GM10248 (cell line): Measurements from ENCODE around the gene SEPSECS.

Experiments
- CTCF ChIA-PET: fragments of 300-600 bp; sonication (Branson Sonifier 250); formaldehyde crosslinking; extraction: SDS; loops from one replicate; lab custom pipeline; 2021; ENCODE audit warnings: antibody characterized with exemption; lab: Yijun Ruan, JAX
- POLR2A ChIA-PET: fragments of 350-650 bp; sonication (Branson Sonifier 250); formaldehyde crosslinking; extraction: SDS; loops from one replicate; lab custom pipeline; 2020; ENCODE audit warnings: antibody characterized with exemption; lab: Yijun Ruan, JAX
- DNase-seq: peaks from one replicate; pipeline ENCODE4 v3.0.0; 2012; ENCODE audit errors: extremely low spot score
- CTCF ChIP-seq: IDR thresholded peaks from 2 replicates; pipeline ENCODE4 v1.5.1; 2012; ENCODE audit warnings: mild to moderate bottlenecking, low read depth; ENCODE audit errors: extremely low read depth, missing control alignments, control extremely low read depth

SEPSECS gene

GRCh38 chr4:25171201-25171865, 11.1 kb upstream of the SEPSECS start:
- TF ChIP-seq CTCF: no peak
- ChIA-PET POLR2A (no interaction called here), CTCF (interaction anchor here (1.0 kb wide), 1 partner anchor 9 kb away, joined by 3 read pairs; no protein-coding TSS in a partner anchor)
- DNase-seq: no peak

GRCh38 chr4:25169446-25169845, 9.2 kb upstream of the SEPSECS start:
- no peak for TF ChIP-seq CTCF
- ChIA-PET POLR2A (no interaction called here), CTCF (interaction anchor here (1.1 kb wide), 2 partner anchors 10 to 11 kb away, joined by 3 to 4 read pairs; partner anchors contain the start of gene SEPSECS)
- DNase-seq: no peak

- ChIA-PET POLR2A (no interaction called here), CTCF (interaction anchor here (1.4 kb wide), 1 partner anchor 14 kb away, joined by 4 read pairs; no protein-coding TSS in a partner anchor)
Measured at GRCh38 chr4:25165916-25166315, 5.7 kb upstream of the SEPSECS start.

GRCh38 chr4:25163196-25163595, 2.9 kb upstream of the SEPSECS start:
- DNase-seq: no peak
- ChIA-PET POLR2A (interaction anchor here (0.6 kb wide), 1 partner anchor 851 kb away, joined by 10 read pairs; no protein-coding TSS in a partner anchor), CTCF (interaction anchor here (1.0 to 3.1 kb wide), 6 partner anchors 8 to 149 kb away, joined by 3 to 17 read pairs (median 7); partner anchors contain the start of gene ZCCHC4)
- TF ChIP-seq CTCF: no peak

More at GRCh38 chr4:25165916-25166315, 5.7 kb upstream of the SEPSECS start:
- DNase-seq: no peak
- TF ChIP-seq CTCF: no peak

- TF ChIP-seq CTCF: no peak
- no peak for DNase-seq
- ChIA-PET POLR2A (no interaction called here), CTCF (interaction anchor here (1.0 to 3.1 kb wide), 7 partner anchors 9 to 150 kb away, joined by 3 to 17 read pairs (median 6); partner anchors contain the start of gene ZCCHC4)
Measured at GRCh38 chr4:25162566-25162965, 2.3 kb upstream of the SEPSECS start.

- no peak for TF ChIP-seq CTCF
- DNase-seq: no peak
- ChIA-PET POLR2A (interaction anchor here (0.7 kb wide), 2 partner anchors 74 to 389 kb away, joined by 3 read pairs; no protein-coding TSS in a partner anchor), CTCF (interaction anchor here (0.7 to 3.1 kb wide), 9 partner anchors 9 to 206 kb away, joined by 3 to 17 read pairs (median 5); partner anchors contain the start of gene ZCCHC4)
Measured at GRCh38 chr4:25161593-25161950, 1.3 kb upstream of the SEPSECS start.
